HepG2 (cell line): ENCODE measurements around the gene WDCP. TPM values are rescaled to one million over a fixed set of nuclear protein-coding genes. Genes with fewer than 3 reads are reported as not detected.

ENCODE experiments used
- ELF3 ChIP-seq: IDR thresholded peaks from 2 replicates; pipeline ENCODE4 v1.6.1; 2016; ENCODE audit warnings: missing genetic modification reagents, missing compliant biosample characterization
- ISX ChIP-seq: sonication (generic); formaldehyde crosslinking; conservative IDR thresholded peaks from 2 replicates; pipeline ENCODE4 v1.5.0; 2020; ENCODE audit warnings: missing genetic modification reagents
- JUN ChIP-seq: sonication (generic); formaldehyde crosslinking; IDR thresholded peaks from 2 replicates; pipeline ENCODE4 v1.4.0; 2020; ENCODE audit warnings: mild to moderate bottlenecking, missing genetic modification reagents
- MLXIP ChIP-seq: sonication (generic); formaldehyde crosslinking; IDR thresholded peaks from 2 replicates; pipeline ENCODE4 v1.9.0; 2021; ENCODE audit warnings: missing genetic modification reagents, borderline replicate concordance
- PRMT3 ChIP-seq: sonication (generic); formaldehyde crosslinking; IDR thresholded peaks from 2 replicates; pipeline ENCODE4 v1.8.1; 2022; ENCODE audit warnings: low read depth, mild to moderate bottlenecking, moderate library complexity, missing genetic modification reagents, borderline replicate concordance
- RBM22 ChIP-seq: fragments of 200-400 bp; formaldehyde crosslinking; optimal IDR thresholded peaks from 2 replicates; pipeline ENCODE3; 2017; ENCODE audit warnings: mild to moderate bottlenecking, low read length, moderate library complexity
- SAFB2 ChIP-seq: sonication (generic); formaldehyde crosslinking; IDR thresholded peaks from 2 replicates; pipeline ENCODE4 v1.5.1; 2020; ENCODE audit warnings: missing genetic modification reagents, low read depth, mild to moderate bottlenecking, borderline replicate concordance
- SIN3A ChIP-seq: IDR thresholded peaks from 2 replicates; pipeline ENCODE4 v1.6.1; 2011; ENCODE audit warnings: low read depth, mild to moderate bottlenecking, control low read depth, low read length, borderline replicate concordance
- SNAPC5 ChIP-seq: sonication (generic); formaldehyde crosslinking; IDR thresholded peaks from 2 replicates; pipeline ENCODE4 v1.8.1; 2023; ENCODE audit warnings: mild to moderate bottlenecking, missing genetic modification reagents, borderline replicate concordance
- THAP7 ChIP-seq: sonication (generic); formaldehyde crosslinking; IDR thresholded peaks from 2 replicates; pipeline ENCODE4 v1.8.1; 2023; ENCODE audit warnings: mild to moderate bottlenecking, missing genetic modification reagents
- TRIM24 ChIP-seq: sonication (generic); formaldehyde crosslinking; IDR thresholded peaks from 2 replicates; pipeline ENCODE4 v1.8.0; 2022; ENCODE audit warnings: mild to moderate bottlenecking, missing genetic modification reagents
- UBTF ChIP-seq: sonication (generic); formaldehyde crosslinking; IDR thresholded peaks from 2 replicates; pipeline ENCODE4 v1.4.0; 2020; ENCODE audit warnings: mild to moderate bottlenecking, missing genetic modification reagents
- ZNF431 ChIP-seq: sonication (generic); formaldehyde crosslinking; IDR thresholded peaks from 2 replicates; pipeline ENCODE4 v1.9.0; 2022; ENCODE audit warnings: missing genetic modification reagents, low read depth, mild to moderate bottlenecking, borderline replicate concordance
- ZNF530 ChIP-seq: sonication (generic); formaldehyde crosslinking; IDR thresholded peaks from 2 replicates; pipeline ENCODE4 v1.5.0; 2020; ENCODE audit warnings: low read depth, mild to moderate bottlenecking, missing genetic modification reagents
- ZNF563 ChIP-seq: sonication (generic); formaldehyde crosslinking; IDR thresholded peaks from 2 replicates; pipeline ENCODE4 v1.8.0; 2022; ENCODE audit warnings: mild to moderate bottlenecking, moderate library complexity, missing genetic modification reagents
- ZNF574 ChIP-seq: sonication (generic); formaldehyde crosslinking; IDR thresholded peaks from 2 replicates; pipeline ENCODE4 v1.4.0; 2020; ENCODE audit warnings: missing genetic modification reagents
- ZNF580 ChIP-seq: IDR thresholded peaks from 2 replicates; pipeline ENCODE4 v1.6.1; 2016; ENCODE audit warnings: low read depth, borderline replicate concordance
- ZNF644 ChIP-seq: IDR thresholded peaks from 2 replicates; pipeline ENCODE4 v1.6.1; 2016; ENCODE audit warnings: low read depth
- ZNF678 ChIP-seq: sonication (generic); formaldehyde crosslinking; IDR thresholded peaks from 2 replicates; pipeline ENCODE4 v1.4.0; 2020; ENCODE audit warnings: mild to moderate bottlenecking, missing genetic modification reagents
- polyA plus RNA-seq, 8 experiments: library from polyadenylated mRNA; depleted of rRNA in 3 of 8; stranded (reverse) in 7 of 8; unstranded in 1 of 8; fragments of >200 nt; fragmentation: Illumina TruSeq in 4 of 8; extraction: Trizol in 4 of 8; gene quantifications; 2 replicates each; pipeline versions ENCODE4 v1.2.1 to v1.2.3, GENCODE V29; 2011 to 2016; ENCODE audit warnings: low read depth in 4 of 8, missing spikeins in 1 of 8, mixed read lengths in 1 of 8; ENCODE audit not compliant: insufficient read depth in 1 of 8
- total RNA-seq, 5 experiments: library from RNA; depleted of rRNA; stranded (reverse); fragments of >200 nt; fragmentation: Illumina TruSeq; extraction: Trizol; gene quantifications; 2 replicates each; pipeline ENCODE4 v1.2.3, GENCODE V29; 2016; ENCODE audit warnings: low read depth in 1 of 5

The WDCP gene
- total and polyA plus RNA-seq, 2 of the 13 experiments (the other 11 are each of a cell fraction or from before 2014, with no cell fraction given): 17.4 to 22.6 TPM

- peak; percentile 73; the same call in 1 of the 2 replicates for TF ChIP-seq SAFB2
- TF ChIP-seq SNAPC5 (CRISPR knock-in tag): no peak; the same call in 1 of the 2 replicates
- TF ChIP-seq MLXIP (CRISPR knock-in tag): no peak
- peak; percentile 87 for TF ChIP-seq ZNF563
- TF ChIP-seq ZNF574 (CRISPR knock-in tag): peak; percentile 98
- peak; percentile 88; the same call in 1 of the 2 replicates for TF ChIP-seq ZNF580
- TF ChIP-seq JUN (CRISPR knock-in tag): no peak
- peak; percentile 100 for TF ChIP-seq UBTF
- no peak for TF ChIP-seq SIN3A
- no peak for TF ChIP-seq RBM22
- TF ChIP-seq ELF3: peak; percentile 73
- TF ChIP-seq ZNF678 (CRISPR knock-in tag): peak; percentile 29; the same call in 1 of the 2 replicates
- TF ChIP-seq ZNF644 (CRISPR knock-in tag): no peak
- no peak for TF ChIP-seq TRIM24 (CRISPR knock-in tag)
- peak; percentile 94 for TF ChIP-seq ZNF431
- TF ChIP-seq ZNF530 (CRISPR knock-in tag): no peak
- TF ChIP-seq PRMT3 (CRISPR knock-in tag): no peak; the same call in 1 of the 2 replicates
- no peak; the same call in 1 of the 2 replicates for TF ChIP-seq THAP7
- 0 out of 2 replicates have a peak, but pooled peaks have one; percentile 10 for TF ChIP-seq ISX (CRISPR knock-in tag)
Measured at GRCh38 chr2:24084386-24085199, 37.4 kb upstream of the WDCP start, which contains the start of gene TP53I3 (continued).
